Right renal cortex interstitium (tissue), 3 donors: ENCODE data around the gene EFNA1. TPM values are rescaled to one million over a fixed set of nuclear protein-coding genes. Genes with fewer than 3 reads are reported as not detected.
"Not testable (repeated sequence)": the region's sequence is repeated elsewhere in the genome, so short reads cannot be mapped to it uniquely, and the experiment has no call there.

Experiments
- DNase-seq, 3 donors: peaks; one replicate each; pipeline ENCODE4 v3.0.0-alpha.2; 2013; ENCODE audit warnings: low read depth in 3 of 3, low spot score in 2 of 3
- polyA plus RNA-seq, 3 donors: library from polyadenylated mRNA; unstranded; fragments of 120-200 nt; gene quantifications; one replicate each; pipeline ENCODE4 v1.2.1, GENCODE V29; 2013; ENCODE audit not compliant: insufficient read length in 3 of 3

The EFNA1 gene
- polyA plus RNA-seq, 3 donors, result 68.2 to 78.3 (median 74.4) TPM

DNA sequence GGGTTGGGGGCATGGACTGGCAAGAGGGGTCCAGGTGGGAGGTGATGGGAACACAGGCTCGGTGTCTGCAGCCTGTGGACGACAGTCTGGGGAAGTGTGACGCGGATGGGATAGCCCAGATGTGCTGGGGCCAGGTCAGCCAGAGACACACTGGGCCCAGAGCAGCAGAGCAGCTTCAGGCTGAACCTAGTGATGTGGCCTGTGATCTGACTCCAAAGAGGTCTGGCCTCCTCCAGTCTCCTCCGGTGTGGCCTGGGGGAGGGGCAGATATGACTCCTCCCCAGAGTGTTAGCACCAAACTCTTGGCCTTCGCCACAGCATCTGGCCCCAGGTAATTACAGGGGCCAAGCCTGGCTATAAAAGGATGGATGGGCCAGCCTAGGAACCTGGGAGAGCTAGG lies 35.5 kb upstream of the EFNA1 start:
- DNase-seq, result no peak

DNA sequence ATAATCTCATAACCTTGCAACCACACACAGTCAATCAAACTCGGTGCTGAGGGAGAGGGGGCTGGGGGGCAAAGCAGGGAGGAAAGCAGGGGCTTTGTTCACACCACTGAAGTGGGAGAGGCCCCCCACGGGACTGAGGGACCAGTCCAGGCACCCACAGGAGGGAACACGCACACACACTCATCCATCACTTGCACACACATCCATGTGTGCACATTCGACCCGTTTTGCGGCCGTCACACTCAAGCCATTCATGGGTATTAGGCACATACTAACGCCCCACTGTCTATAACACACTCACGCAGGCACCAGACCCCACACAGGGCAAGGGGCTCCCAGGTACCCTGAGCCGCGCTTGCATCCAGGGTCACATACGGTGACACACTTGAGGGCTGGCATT lies 35.0 kb upstream of the EFNA1 start:
- DNase-seq, result no peak

DNA sequence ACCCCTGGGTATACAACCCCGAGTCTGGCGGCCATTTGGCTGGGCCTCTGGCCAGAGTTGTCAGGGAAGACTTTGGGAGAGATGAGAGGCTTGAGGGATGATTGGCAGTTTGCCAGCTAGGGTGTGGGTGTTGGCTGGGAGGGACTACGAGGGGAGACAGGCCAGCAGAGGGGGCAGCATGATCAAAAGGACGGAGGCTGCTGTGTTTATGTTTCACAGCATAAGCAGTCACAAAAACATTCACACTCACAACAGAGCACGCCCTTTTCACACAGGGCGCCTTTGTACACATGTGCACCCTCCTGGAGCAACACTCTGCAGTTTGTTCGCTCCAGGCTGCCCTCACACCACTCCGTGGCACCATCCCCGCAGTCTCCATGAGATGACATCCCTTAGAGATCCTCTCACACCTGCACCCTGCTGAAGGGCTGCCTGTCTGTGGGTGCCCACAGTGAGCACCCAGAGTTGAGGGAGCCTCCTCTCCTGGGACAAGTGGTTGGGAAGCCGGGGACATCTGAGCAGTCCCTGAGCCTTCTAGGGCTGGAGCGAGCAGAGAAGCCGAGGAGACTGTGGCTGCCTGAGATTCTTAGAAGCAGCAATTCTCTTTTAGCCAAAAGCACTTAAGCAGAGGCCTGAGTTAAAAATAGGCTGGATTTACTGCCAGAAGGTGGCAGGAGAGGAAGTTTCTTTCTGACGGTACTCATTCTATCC lies 33.6 kb upstream of the EFNA1 start:
- no peak for DNase-seq

DNA sequence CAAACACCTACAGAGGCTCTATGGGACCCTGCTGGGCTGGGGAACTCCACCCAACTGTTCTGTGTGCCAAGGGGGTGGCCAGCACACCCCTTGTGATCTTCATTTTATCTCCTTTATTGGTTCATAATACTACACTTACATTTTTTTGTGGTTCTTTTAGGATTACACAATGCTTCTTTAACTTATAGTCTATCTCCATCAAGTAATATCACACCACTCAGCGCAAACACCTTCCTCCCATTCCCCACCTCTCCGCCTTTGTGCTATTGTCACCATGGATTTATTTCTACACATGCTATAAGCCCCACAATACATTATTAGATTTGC lies 33.1 kb upstream of the EFNA1 start:
- DNase-seq, result no peak

DNA sequence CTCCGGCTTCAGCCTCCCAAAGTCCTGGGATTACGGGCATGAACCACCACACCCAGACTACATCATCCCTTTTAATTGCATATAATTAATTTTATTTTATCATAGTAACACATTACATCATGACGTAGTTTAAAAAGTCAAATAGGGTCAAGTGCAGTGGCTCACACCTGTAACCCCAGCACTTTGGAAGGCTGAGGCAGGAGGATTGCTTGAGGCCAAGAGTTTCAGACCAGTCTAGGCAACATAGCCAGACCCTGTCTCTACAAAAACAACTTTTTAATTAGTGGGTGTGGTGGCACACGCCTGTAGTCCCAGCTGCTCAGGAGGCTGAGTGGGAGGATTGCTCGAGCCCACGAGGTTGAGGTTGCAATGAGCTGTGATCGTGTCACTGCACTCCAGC lies 28.3 kb upstream of the EFNA1 start:
- no peak for DNase-seq

DNA sequence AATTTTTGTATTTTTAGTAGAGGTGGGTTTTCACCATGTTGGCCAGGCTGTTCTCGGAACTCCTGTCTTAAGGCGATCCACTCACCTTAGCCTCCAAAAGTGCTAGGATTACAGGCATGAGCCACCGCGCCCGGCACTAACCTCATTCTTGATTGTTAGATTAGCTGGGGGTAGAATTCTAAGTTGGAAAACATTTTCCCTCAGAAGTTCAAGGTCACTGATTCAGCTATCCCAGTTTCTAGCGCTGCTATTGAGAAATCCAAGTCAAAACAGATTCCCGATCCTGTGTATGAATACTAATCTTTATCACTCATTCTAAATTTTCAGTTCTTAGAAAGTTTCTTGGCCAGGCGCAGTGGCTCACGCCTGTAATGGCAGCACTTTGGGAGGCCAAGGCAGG lies 24.4 kb upstream of the EFNA1 start:
- DNase-seq, result no peak

DNA sequence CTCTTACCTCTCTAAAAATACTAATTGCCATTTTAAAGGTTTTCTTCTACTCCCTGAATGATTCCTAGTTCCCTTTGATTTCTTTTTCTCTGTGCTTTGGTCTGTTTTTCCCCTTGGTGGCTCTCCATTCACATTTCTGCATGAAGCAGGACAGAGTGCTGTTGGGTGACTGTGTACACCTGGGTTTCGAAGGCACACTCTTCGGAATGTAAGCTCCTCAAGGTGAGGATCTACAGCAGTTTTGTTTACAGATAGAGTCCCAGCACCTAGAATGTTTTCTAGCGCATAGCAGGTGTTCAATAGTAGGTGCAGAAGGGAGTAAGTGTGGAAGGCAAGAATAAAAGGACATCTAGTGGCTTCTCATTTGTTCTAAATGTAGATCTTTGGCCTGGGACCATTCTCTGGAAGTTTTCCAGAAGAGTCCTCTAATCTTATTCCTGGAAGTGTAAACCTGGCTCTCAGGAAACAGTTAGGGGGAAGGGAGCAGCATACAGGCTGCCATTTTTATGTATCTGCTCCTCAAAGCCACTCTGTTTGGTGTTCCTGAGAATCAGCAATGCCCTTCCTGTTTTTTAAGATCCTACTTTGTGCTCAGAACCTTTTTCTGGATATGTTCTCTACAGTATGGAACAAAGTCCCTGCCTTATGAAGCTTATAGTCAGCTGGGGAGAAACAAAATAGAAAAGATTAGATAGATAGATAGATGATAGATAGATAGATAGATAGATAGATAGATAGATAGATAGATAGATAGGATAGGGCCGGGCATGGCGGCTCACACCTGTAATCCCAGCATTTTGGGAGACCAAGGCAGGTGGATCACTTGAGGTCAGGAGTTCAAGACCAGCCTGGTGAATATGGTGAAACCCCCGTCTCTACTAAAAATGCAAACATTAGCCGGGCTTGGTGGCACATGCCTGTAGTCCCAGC lies 22.8 kb upstream of the EFNA1 start:
- no peak for DNase-seq

DNA sequence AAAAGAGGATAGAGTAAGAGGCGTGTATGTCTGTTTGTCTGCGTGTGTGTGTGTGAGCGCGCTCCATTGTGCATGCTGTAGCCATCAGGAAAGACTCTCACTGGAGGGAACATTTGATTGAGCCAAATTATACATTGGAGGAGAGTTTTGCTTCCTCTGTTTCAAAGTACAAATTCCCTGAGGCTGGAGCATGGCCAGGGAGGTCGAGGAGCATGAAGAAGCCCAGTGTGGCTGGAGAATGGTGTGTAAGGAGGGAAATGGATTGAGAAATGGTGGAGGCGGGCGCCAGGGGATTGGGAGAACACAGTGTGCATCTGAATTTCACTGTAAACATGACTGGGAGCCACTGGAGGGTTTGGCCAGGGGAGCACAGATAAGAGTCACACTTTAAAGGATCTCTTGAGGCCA lies 22.1 kb upstream of the EFNA1 start:
- DNase-seq, result no peak

DNA sequence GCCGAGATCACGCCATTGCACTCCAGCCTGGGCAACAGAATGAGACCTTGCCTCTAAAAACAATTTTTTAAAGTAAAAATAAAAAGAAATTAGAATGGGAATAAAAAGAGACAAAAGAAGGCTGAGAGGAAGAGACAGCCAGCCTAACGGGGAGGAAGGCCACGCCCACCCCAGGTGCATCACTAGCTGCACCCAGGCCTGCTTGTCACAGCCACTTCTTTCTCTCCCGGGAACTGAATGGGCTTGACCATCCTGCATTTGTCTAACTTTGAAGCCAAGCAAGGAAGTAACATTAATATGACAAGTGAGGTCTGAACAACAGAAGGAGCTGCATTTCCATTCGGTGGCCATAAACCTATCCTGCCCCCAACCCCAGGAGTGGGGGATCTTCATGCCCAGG lies 20.8 kb upstream of the EFNA1 start:
- DNase-seq, result no peak

DNA sequence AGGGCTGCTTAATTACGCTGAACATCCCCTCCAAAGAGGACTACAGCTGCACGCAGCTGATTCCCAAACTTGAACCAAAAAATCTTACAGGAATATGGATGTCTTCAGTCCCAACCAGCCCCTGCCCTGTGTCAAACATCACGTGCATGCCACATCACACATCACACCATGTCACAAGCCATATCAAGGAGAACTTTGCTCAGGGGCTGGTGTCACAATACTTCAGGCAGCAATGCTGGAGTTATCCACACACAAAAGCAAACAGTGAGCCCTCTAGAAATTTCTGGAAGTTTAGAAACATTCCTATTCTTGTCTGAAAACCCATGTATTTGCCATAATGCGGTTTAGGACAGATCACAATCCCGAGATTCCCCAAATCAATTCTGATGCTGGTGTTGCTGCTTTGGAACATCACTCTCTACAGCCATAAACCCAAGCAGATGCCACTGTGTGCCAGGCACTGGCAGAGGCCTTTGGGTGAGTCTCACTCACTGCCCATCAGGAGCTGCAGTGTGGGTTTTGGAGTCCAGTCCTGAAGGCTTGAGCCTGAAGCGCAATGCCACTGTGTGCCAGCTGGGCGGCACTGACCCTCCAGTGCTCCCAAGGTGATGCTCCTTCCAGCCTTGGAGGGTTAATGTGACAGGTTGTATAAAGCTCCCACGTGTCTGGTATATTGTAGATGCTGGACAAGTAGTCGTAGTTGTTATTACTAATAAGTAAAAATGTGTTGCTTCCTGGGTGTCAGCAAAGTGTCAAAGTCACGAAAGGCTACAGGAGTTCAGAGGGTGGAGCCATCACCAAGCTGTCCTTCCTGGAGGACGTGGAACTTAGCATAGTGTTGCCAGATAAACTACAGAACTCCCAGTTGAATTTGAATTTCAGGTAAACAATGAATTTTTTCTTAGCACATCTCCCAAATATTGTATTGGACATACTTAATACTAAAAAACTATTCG lies 20.1 kb upstream of the EFNA1 start:
- DNase-seq, result no peak

DNA sequence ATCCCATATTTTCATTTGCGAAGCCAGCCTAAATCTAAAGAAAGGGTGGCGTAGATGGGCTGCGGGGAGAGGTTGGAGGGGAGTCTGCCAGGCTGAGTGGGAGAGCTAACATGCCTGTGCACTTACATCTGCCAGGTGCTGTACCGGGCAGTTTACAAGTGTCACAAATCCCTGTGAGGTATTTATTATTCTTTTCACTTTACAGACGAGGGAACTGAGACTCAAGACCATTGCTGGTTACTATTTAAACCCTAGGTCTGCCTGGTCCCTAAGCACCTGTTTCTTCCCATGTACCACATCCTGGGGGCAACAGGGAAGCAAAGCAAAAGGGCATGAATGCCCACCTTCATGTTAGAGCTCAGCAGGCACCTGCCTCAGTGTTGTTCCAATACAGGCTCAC lies 19.4 kb upstream of the EFNA1 start:
- no peak for DNase-seq

DNA sequence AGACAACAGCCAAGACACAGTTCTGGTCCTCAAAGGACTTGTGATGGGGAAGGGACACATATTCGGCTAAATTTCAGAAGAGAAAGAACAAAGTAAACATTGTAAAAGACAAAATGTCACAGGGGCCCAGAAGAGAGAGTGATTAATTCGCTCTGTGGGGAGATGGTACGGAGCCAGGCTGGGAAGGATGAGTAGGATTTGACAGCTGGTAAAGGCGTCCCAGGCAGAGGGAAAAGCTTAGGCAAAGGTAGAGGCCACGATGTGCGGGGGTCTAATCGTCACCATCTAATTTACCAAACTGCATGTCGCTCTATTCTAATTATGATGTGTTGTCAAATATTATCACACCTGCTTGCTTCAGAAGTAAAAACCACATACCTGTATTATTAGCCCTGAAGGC lies 17.3 kb upstream of the EFNA1 start:
- DNase-seq, result no peak

DNA sequence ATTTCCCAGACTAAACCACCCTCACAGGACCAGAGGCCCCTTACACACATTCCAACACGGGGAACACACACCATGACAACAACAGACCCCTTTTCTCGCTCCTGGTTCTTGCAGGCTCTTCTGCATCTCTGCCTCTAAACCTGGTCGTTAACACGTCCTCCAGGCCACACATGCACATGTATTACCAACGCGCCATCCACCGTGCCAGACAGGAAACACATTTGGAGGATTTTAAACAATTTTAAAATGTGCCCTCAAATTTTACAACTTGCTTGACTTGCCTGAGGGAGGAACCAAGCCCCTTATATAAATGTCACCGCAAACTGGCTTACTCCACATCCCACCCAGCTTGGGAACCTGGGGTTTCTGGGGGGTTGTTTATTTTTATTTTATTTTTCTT lies 16.9 kb upstream of the EFNA1 start:
- DNase-seq, result no peak

DNA sequence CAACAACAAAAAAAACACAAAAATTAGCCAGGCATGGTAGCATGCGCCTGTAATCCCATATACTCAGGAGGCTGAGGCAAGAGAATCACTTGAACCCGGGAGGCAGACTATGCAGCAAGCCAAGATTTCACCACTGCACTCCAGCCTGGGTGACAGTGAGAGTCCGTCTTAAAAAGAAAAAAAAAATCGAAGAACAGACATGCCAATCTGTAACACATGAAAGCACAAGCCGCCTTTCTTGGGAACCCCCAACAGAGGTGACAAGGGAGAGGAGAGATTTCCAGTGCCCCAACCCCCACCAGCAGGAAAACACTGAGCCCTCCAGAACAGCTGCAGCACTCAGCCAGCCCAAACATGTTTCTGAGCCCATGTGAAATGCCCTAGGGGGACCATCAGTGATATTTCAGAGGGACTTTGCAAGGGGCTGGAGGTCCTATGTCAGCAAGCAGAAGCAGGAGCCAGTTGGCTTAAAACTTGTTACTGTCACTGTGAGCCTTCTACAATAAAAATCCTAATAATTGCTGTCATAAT lies 14.2 kb upstream of the EFNA1 start:
- no peak for DNase-seq

DNA sequence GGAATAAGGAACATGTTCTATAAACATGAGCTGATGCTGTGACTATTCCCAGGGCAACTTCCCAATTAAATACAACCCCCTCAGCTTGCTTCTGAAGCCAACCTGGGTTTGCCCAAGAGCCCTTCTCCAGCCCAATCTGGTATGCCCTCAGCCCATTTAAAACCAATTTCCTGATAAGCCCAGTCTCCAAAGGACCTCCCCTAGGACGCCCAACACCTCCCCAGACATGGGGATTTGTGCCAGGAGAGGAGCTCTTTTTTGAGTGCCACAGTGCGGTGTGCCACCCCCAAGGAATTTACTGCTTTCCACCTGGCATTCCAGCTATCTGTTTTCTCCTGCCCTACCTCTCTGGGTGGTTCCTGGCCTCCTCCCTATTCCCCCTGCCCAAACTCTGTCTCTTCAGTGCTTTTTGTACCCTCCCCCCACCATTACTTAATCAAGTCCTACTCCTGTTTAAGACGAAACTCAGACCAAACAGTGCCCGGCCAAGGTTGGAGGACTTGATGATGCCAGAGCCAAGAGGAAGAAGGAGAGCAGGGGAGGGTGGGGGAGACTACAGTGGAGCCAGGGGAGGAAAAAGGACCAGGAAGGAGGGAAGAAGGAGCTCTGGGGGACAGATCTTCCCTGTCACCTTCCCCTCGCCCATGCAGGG lies 11.4 kb upstream of the EFNA1 start:
- no peak for DNase-seq

DNA sequence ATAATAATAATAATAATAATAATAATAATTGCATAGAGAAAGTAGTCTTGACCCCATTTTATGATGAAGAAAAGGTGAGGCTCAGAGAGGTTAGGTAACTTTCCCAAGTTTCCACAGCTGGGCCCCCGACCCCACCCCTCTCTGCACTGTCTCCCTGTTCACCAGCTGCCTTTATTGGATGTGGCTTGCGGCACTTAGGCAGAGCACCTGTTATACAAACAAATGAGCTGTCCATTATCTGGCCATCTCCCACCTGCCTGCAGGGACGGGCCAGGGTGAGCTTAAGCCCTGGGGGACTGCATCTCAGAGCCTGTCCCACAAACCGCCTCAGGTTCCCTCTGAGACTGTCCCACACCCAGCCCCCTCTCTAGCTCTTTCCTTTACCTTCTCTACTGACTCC lies 10.1 kb upstream of the EFNA1 start:
- DNase-seq, result no peak

DNA sequence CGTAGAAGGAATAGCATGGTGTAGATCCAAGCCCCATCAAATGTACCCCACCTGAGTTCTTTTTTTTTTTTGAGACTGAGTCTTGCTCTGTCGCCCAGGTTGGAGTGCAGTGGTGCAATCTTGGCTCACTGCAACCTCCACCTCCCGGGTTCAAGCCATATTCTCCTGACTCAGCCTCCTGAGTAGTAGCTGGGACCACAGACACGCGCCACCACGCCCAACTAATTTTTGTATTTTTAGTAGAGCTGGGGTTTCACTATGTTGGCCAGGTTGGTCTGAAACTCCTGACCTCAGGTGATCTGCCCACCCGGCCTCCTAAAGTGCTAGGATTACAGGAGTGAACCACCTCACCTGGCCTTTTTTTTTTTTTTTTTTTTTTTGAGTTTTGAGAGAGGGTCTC lies 9.6 kb upstream of the EFNA1 start:
- DNase-seq, result not testable (repeated sequence)

DNA sequence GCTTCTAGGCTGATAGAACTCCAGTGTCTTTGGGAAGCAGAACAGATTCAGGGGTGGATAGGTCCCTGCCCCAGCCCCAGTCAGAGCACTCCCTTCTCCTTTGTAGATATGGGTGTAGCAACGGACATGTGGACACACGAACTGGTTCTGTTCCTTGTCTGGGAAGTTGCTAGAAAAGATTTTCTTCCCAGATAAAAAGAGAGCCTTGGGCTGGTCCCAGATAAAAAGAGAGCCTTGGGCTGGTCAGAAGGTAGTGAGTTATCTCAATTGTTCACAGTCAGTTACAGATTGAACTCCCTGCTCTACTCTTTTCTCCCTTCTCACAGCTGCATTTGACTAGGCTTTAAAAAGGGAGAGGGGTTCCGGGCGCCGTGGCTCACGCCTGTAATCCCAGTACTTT lies 7.4 kb upstream of the EFNA1 start:
- no peak for DNase-seq

DNA sequence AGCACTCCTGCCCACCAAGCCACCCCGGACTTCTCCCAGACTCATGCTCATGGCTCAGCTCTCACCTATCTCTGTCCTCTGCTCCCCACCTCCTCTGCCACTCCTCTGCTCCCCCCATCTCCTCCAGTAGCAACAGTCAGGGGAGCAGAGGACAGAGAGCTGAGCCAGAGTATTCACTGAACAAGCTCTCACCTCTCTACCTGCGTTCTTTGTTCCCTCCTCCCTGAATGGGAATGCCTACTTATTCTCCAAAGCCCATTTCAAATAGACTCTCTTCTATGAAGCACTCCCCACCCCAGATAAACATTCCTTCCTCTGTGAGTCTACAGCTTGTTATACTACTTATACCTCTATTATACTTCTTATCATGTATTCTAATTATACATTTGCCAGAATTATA lies 6.4 kb upstream of the EFNA1 start:
- no peak for DNase-seq

DNA sequence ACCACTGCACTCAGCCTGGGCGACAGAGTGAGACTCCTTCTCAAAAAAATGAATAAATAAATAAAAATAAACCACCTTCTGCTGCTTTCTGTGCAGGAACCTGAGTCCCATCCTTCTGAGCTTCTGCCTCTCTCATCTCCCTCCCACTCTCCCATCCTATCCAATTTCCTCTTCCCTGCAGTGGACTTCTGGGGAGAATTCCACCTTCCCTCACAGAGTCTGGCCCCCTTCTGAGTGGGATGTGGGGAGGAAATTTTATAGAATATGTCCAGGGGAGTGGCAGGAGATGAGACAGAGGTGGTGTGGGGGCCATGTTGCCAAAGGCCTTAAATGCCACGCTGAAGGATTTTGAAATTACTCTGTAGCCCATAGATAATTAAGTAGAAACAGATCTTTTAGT lies 5.4 kb upstream of the EFNA1 start:
- DNase-seq, result no peak
